Globus pallidus (tissue), 1 donor: Measurements from ENCODE around the gene PAPSS2.

ENCODE experiments used
- DNase-seq: peaks from one replicate; pipeline ENCODE4 v3.0.0-alpha.2; 2015; ENCODE audit warnings: low spot score

The PAPSS2 gene

GRCh38 chr10:87671139-87671815, 11.6 kb downstream of the PAPSS2 start:
- no peak for DNase-seq

GRCh38 chr10:87672551-87672950, 12.9 kb downstream of the PAPSS2 start:
- no peak for DNase-seq

- DNase-seq: no peak
Measured at GRCh38 chr10:87674943-87675342, 15.3 kb downstream of the PAPSS2 start.

GRCh38 chr10:87675396-87676376, 16.0 kb downstream of the PAPSS2 start:
- DNase-seq: no peak

- DNase-seq: no peak
Measured at GRCh38 chr10:87677595-87677994, 17.9 kb downstream of the PAPSS2 start.

- no peak for DNase-seq
Measured at GRCh38 chr10:87678302-87678701, 18.6 kb downstream of the PAPSS2 start.

GRCh38 chr10:87683356-87683755, 23.7 kb downstream of the PAPSS2 start:
- no peak for DNase-seq

GRCh38 chr10:87684001-87684638, 24.4 kb downstream of the PAPSS2 start:
- no peak for DNase-seq

GRCh38 chr10:87685832-87686574, 26.3 kb downstream of the PAPSS2 start:
- DNase-seq: no peak

GRCh38 chr10:87691506-87692070, 31.9 kb downstream of the PAPSS2 start:
- DNase-seq: no peak

GRCh38 chr10:87692956-87693484, 33.3 kb downstream of the PAPSS2 start:
- no peak for DNase-seq

- DNase-seq: no peak
Measured at GRCh38 chr10:87694011-87694794, 34.5 kb downstream of the PAPSS2 start.

- no peak for DNase-seq
Measured at GRCh38 chr10:87695074-87695473, 35.4 kb downstream of the PAPSS2 start.

- no peak for DNase-seq
Measured at GRCh38 chr10:87696922-87697745, 37.5 kb downstream of the PAPSS2 start.

- no peak for DNase-seq
Measured at GRCh38 chr10:87700031-87700796, 40.5 kb downstream of the PAPSS2 start.

- DNase-seq: no peak
Measured at GRCh38 chr10:87702260-87702972, 42.7 kb downstream of the PAPSS2 start.

- no peak for DNase-seq
Measured at GRCh38 chr10:87702973-87703294, 43.3 kb downstream of the PAPSS2 start.

- DNase-seq: no peak
Measured at GRCh38 chr10:87703771-87704170, 44.1 kb downstream of the PAPSS2 start.
